Measurements from ENCODE around the gene RBBP7.

RBBP7 gene

DNA sequence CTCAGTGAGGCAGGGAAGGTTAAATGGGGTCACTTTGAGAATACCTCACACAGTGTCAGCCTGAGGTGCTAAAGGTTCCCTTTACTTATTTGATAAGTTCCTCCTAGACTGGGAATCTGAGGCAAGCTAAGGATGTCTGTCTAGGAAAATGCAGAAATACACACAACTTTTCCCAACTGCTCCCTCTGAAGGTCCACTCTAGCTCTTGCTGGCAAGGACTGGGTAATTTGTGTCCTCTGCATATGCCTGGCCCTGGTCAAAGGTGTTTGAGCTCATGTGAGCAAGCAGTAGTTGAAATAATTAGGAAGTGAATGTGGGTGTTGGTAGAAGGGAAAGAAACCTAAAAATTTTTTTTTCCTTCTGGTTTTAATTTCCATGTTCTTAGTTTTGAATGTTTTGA is 62.6 kb downstream of the RBBP7 start:
- no peaks in the 10 kb centered on the region for H3K27me3 ChIP-seq (ENCODE audit: control insufficient read depth in 5 of 5, insufficient read depth in 4 of 5, low read length in 5 of 5)
- H3K9ac ChIP-seq (ENCODE audit: low read length in 5 of 5), result no peak overlapping the region
- no peak overlapping the region for H3K27ac ChIP-seq (ENCODE audit: low read depth, low read length)
- H3K4me1 ChIP-seq (ENCODE audit: control insufficient read depth in 5 of 5, insufficient read depth in 5 of 5, low read length in 5 of 5), result peaks cover 0 to 17% (median 14%) of the 10 kb centered on the region in 5 donors
- peak overlapping the region in 3 of 5 donors; percentile 62 to 75 (median 63) for H3K4me3 ChIP-seq (ENCODE audit: low read depth in 1 of 5, low read length in 5 of 5)
- H3K9me3 ChIP-seq (ENCODE audit: control insufficient read depth in 5 of 5, low read length in 5 of 5), result no peaks in the 10 kb centered on the region
- H3K36me3 ChIP-seq (ENCODE audit: control insufficient read depth in 5 of 5, insufficient read depth in 5 of 5, low read length in 5 of 5), result peaks cover 0 to 7% (median 3%) of the 10 kb centered on the region in 5 donors

DNA sequence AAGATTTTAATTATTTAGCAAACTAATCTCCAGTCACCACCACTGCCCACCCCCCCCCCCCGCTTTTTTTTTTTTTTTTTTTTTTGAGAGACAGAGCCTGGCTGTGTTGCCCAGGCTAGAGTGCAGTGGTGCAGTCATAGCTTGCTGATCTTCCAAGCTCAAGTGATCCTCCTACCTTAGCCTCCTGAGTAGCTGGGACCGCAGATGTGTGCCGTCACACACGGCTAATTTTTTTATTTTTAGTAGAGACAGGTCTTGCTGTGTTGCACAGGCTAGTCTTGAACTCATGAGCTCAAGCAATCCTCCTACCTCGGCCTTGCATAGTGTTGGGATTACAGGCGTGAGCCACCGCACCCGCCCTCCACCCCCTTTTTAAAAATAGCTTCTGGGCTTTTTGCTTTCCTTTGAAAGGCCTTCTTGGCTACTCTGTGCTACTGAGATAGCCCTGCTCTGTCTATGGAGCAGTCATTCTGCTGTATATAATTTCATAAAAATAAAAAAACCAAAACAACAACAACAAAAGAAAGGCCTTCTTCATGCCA is 65.2 kb downstream of the RBBP7 start:
- Histone ChIP-seq H3K27me3 (ENCODE audit: control insufficient read depth in 5 of 5, insufficient read depth in 4 of 5, low read length in 5 of 5) (no peaks in the 10 kb centered on the region), H3K27ac (ENCODE audit: low read depth, low read length) (no peak overlapping the region), H3K4me1 (ENCODE audit: control insufficient read depth in 5 of 5, insufficient read depth in 5 of 5, low read length in 5 of 5) (peaks cover 0 to 17% (median 14%) of the 10 kb centered on the region in 5 donors), H3K4me3 (ENCODE audit: low read depth in 1 of 5, low read length in 5 of 5) (no peak overlapping the region), H3K9me3 (ENCODE audit: control insufficient read depth in 5 of 5, low read length in 5 of 5) (no peaks in the 10 kb centered on the region), H3K36me3 (ENCODE audit: control insufficient read depth in 5 of 5, insufficient read depth in 5 of 5, low read length in 5 of 5) (peaks cover 0 to 5% (median 3%) of the 10 kb centered on the region in 5 donors), H3K9ac (ENCODE audit: low read length in 5 of 5) (no peak overlapping the region)

DNA sequence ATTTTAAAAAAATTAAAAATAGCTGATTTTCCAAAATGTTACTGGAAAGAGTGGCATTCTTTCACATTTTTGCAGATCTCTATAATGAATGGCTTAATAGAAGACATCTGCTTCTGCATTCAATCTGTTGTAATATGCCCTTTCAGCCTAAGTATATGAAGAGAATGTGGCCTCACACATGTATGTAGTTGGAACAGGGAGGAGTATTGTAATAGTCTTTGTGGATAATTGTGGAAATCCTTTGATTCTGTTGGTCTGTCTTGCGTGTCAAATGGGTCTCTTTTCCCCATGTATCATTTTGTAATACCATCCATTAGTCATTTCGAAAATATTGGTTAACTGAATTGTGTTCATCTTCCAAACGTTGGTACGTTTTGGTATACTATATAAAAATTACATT is 72.3 kb downstream of the RBBP7 start:
- Histone ChIP-seq H3K9ac (ENCODE audit: low read length in 5 of 5) (no peak overlapping the region), H3K27me3 (ENCODE audit: control insufficient read depth in 5 of 5, insufficient read depth in 4 of 5, low read length in 5 of 5) (no peaks in the 10 kb centered on the region), H3K4me1 (ENCODE audit: control insufficient read depth in 5 of 5, insufficient read depth in 5 of 5, low read length in 5 of 5) (peaks cover 0 to 5% (median 0%) of the 10 kb centered on the region in 5 donors), H3K27ac (ENCODE audit: low read depth, low read length) (peak overlapping the region; percentile 43), H3K4me3 (ENCODE audit: low read depth in 1 of 5, low read length in 5 of 5) (no peak overlapping the region), H3K36me3 (ENCODE audit: control insufficient read depth in 5 of 5, insufficient read depth in 5 of 5, low read length in 5 of 5) (peaks cover 10 to 29% (median 12%) of the 10 kb centered on the region in 5 donors), H3K9me3 (ENCODE audit: control insufficient read depth in 5 of 5, low read length in 5 of 5) (no peaks in the 10 kb centered on the region)

DNA sequence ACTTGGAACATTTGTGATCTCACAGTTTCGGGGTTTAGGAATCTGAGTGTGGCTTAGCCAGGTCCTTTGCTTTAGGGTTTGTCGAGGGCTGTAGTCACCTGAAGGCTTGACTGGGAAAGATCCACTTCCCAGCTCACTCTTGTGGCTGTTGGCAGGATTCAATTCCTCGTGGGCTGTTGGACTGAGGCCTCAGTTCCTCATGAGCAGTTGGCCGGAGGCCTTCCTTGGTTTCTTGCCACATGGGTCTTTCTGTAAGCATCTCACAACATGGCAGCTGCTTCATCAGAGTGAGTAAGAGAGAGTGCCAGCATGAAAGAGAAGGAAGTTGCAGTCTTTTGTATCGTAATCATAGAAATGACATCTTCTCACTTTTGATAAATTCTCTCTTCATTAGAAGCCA is 72.8 kb downstream of the RBBP7 start:
- Histone ChIP-seq H3K9ac (ENCODE audit: low read length in 5 of 5) (no peak overlapping the region), H3K27me3 (ENCODE audit: control insufficient read depth in 5 of 5, insufficient read depth in 4 of 5, low read length in 5 of 5) (no peaks in the 10 kb centered on the region), H3K27ac (ENCODE audit: low read depth, low read length) (peak overlapping the region; percentile 43), H3K36me3 (ENCODE audit: control insufficient read depth in 5 of 5, insufficient read depth in 5 of 5, low read length in 5 of 5) (peaks cover 10 to 28% (median 12%) of the 10 kb centered on the region in 5 donors), H3K4me3 (ENCODE audit: low read depth in 1 of 5, low read length in 5 of 5) (no peak overlapping the region), H3K9me3 (ENCODE audit: control insufficient read depth in 5 of 5, low read length in 5 of 5) (no peaks in the 10 kb centered on the region), H3K4me1 (ENCODE audit: control insufficient read depth in 5 of 5, insufficient read depth in 5 of 5, low read length in 5 of 5) (peaks cover 0 to 5% (median 0%) of the 10 kb centered on the region in 5 donors)

DNA sequence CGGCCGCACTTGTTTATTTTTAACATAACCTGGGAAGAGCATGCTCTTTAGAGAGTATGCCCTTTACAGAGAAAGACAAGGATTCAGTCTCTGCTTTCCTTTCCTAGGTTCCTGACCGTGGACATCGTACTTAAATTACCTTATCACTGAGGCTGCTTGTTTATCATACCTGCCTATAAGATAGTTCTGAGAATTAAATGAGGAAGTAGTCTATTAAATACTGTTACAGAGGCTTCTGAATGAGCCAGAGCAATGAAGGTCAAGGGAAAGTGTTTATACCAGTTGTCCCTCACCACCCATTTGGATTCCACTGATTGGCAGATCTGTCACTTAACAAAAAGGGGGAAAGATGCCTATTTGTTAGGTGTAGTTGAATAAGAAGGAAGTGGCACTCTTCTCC is 73.9 kb downstream of the RBBP7 start:
- H3K4me1 ChIP-seq (ENCODE audit: control insufficient read depth in 5 of 5, insufficient read depth in 5 of 5, low read length in 5 of 5), result peaks cover 0 to 8% (median 0%) of the 10 kb centered on the region in 5 donors
- H3K9me3 ChIP-seq (ENCODE audit: control insufficient read depth in 5 of 5, low read length in 5 of 5), result no peaks in the 10 kb centered on the region
- H3K27me3 ChIP-seq (ENCODE audit: control insufficient read depth in 5 of 5, insufficient read depth in 4 of 5, low read length in 5 of 5), result no peaks in the 10 kb centered on the region
- H3K27ac ChIP-seq (ENCODE audit: low read depth, low read length), result no peak overlapping the region
- no peak overlapping the region for H3K9ac ChIP-seq (ENCODE audit: low read length in 5 of 5)
- no peak overlapping the region for H3K4me3 ChIP-seq (ENCODE audit: low read depth in 1 of 5, low read length in 5 of 5)
- peaks cover 10 to 28% (median 16%) of the 10 kb centered on the region in 5 donors for H3K36me3 ChIP-seq (ENCODE audit: control insufficient read depth in 5 of 5, insufficient read depth in 5 of 5, low read length in 5 of 5)
